ENCODE measurements around the gene LYPD8.

The LYPD8 gene

DNA sequence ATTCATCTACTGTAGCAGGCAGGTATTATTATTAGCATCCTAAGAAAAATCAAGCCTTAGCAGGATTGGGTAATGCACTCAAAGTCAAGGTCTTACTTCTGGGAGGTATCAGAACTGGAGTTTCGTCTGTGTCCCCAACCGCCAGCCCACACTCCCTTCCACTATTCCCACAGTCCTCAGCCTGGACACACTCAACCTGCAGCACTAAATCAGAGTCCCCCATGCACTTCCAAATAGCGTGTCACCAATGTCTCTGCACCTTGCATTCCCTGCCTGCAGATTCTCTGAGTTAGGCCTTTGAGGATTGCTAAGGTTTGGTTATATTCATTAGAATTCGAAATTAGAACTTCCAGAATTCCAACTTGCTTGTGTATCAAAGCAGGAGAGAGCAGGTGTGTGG lies 3.9 kb downstream of the LYPD8 start:
- TF ChIP-seq POLR2A (IDR thresholded peaks at IDR 0.05; ENCODE audit: low read length) (no peak), GATA1 (IDR thresholded peaks at IDR 0.05; ENCODE audit: low read depth, low read length) (no peak)

DNA sequence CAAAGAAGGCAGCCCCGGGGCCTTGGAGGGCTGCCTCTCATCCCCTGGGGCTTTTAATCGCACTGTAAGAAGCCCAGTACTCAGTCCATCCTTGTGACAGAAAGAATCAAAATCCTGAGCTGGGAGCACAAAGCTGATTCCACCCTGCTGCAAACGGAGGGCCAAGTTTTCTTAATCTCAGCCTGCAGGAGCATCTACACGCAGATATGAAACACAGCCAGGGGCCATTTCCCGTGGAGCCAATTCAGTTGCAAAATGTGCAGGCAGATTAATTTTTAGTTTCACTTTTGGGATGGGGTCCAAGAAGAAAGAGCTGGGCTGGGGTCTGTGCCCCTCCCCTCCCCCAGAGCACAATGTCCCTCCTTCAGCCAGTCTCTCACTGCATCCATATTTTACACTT lies 4.4 kb downstream of the LYPD8 start:
- TF ChIP-seq POLR2A (IDR thresholded peaks at IDR 0.05; ENCODE audit: low read length): no peak
- no peak for TF ChIP-seq GATA1 (IDR thresholded peaks at IDR 0.05; ENCODE audit: low read depth, low read length)
- DNase-seq: no peak

More for the DNA sequence above, 3.9 kb downstream of the LYPD8 start:
- no peak for DNase-seq

DNA sequence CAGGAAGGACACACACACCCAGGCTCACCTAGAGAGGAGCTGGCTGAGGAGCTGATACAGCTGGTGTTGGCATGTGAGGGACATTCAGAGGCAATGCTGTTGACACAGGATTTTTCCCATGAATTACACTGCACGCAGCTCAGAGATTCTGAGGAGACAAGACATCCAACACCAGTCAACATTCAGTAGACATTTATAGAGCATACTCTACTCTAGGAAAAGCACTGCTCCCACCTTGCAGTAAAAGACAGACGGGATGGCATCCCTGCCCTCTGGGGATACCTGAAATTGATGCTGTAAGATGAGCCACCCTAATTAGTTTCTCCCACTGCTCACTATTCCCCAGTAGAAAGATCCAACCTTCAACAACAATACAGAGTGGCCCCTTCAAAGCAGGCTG lies 5.1 kb downstream of the LYPD8 start:
- no peak for DNase-seq
- TF ChIP-seq POLR2A (IDR thresholded peaks at IDR 0.05; ENCODE audit: low read length): no peak
- no peak for TF ChIP-seq GATA1 (IDR thresholded peaks at IDR 0.05; ENCODE audit: low read depth, low read length)

DNA sequence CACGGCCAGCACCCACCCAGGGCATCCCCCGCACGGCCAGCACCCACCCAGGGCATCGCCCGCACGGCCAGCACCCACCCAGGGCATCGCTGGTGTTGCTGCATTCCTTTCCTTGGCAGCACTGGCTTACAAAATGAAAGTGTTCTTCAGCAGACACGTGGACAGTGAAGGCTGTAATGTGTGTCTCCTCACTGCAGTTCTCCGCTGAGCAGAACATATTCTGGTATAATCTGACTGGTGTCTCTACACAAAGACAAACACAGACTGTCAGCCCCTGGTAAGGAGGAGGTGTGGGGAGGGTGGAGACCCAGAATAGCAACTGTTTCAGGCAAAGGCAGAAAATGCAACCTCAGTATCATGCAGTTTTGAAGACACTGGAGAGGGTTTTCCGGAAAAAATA lies 7.3 kb downstream of the LYPD8 start:
- no peak for TF ChIP-seq POLR2A (IDR thresholded peaks at IDR 0.05; ENCODE audit: low read length)
- TF ChIP-seq GATA1 (IDR thresholded peaks at IDR 0.05; ENCODE audit: low read depth, low read length): no peak
- DNase-seq: no peak

DNA sequence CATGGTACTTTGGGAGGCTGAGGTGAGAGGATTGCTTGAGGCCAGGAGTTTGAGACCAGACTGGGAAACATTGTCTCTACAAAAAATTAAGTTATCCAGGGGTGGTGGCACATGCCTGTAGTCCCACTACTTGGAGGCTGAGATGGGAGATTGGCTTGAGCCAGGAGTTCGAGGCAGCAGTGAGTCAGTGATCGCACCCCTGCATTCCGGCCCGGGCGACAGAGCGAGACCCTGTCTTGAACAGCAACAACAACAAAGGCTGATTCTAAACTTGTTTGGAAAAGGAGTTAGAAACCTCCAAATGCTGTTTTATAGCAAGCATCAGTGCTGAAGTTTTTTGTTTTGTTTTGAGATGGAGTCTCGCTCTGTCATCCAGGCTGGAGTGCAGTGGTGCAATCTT lies 14.7 kb downstream of the LYPD8 start:
- TF ChIP-seq POLR2A (IDR thresholded peaks at IDR 0.05; ENCODE audit: low read length) (no peak), GATA1 (IDR thresholded peaks at IDR 0.05; ENCODE audit: low read depth, low read length) (no peak)
- DNase-seq: no peak

DNA sequence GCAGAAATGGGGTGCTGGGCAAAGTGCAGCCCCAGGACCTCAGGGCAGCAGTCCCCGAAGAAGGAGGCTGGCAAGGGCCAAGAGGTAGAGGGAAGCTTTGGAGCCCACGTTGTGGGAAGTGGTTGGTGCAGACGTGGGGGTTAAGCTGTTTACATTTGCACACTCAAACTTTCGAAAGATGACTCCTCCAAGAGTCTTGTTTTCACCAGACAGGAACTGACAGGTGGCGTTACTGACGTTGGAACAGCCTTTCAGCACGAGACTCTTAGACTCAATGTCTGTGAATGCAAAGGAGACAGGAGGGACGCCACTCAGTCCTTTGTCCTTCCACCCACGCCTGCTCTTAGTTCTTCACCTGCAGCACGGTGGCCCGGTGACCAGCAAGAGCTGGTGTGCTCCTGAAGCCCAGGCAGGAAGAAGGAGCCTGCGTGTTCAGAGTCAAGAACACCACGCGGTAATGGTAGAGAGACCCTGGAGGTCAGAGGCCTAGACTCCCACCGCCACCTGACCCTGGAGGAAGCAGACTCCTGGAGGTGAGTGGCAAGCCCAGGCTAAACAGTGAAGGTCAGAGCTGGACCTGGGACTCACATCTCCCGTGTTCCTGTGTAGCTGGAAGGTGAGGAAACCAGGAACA lies 15.9 kb downstream of the LYPD8 start:
- no peak for DNase-seq
- no peak for TF ChIP-seq GATA1 (IDR thresholded peaks at IDR 0.05; ENCODE audit: low read depth, low read length)
- no peak for TF ChIP-seq POLR2A (IDR thresholded peaks at IDR 0.05; ENCODE audit: low read length)

DNA sequence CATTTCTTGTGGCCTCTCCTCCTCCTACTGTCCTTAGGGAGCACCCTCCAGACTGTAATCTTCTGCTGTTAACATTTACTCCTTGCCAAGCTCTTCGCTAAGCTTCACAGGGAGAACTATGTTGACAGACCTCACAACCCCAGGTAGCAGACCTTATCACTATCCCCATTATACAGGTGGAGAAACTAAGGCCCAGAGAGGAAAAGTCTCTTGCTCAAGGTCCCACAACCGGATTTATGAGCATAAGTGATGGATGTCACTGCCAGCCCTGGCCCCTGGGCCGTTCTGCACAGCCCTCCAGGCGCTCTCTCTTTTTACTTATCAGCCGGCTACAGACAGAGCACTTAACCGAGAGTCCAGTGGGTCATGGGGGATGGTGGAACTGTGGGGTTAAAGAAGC lies 18.1 kb downstream of the LYPD8 start:
- no peak for DNase-seq
- TF ChIP-seq POLR2A (IDR thresholded peaks at IDR 0.05; ENCODE audit: low read length) (no peak), GATA1 (IDR thresholded peaks at IDR 0.05; ENCODE audit: low read depth, low read length) (no peak)

DNA sequence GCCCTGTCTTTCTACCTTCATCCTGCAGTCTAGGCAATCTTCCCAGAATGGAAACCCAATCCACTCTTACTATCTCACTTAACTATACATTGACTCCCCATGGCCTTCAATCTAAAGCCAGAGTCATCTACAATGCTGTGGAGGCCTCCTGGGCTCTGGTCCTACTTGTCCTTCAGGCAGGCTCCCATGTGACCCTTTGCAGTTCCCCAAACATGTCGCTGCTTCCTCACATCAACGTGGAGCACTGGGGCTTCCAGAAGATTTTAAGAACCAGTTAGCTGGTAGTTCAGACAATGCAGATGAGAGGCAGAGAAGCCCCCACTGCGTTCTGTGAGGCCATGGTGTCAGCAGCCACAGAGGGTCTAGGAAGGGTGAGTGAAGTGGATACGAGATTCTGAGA lies 18.6 kb downstream of the LYPD8 start:
- TF ChIP-seq GATA1 (IDR thresholded peaks at IDR 0.05; ENCODE audit: low read depth, low read length): no peak
- DNase-seq: no peak

DNA sequence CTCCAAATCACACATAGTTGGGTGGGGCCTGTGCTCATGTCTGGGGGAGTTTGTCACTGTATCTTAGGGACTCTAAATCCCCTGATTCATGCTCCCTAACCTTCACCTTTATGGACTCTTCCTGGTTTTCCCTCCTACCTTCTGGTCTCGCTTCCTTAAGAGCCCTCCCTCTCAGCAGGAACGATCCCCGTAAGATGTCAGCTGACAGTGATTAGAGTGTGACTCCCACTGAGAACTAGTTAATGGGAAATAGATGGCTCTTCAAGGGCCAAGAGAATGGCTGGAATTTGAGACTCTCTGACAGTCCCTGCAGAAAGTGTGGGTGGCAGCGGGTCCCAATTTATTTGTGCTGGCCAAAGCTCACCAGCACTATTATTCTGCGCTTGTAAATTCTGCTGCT lies 22.0 kb downstream of the LYPD8 start:
- no peak for TF ChIP-seq POLR2A (IDR thresholded peaks at IDR 0.05; ENCODE audit: low read length)
- no peak for DNase-seq

DNA sequence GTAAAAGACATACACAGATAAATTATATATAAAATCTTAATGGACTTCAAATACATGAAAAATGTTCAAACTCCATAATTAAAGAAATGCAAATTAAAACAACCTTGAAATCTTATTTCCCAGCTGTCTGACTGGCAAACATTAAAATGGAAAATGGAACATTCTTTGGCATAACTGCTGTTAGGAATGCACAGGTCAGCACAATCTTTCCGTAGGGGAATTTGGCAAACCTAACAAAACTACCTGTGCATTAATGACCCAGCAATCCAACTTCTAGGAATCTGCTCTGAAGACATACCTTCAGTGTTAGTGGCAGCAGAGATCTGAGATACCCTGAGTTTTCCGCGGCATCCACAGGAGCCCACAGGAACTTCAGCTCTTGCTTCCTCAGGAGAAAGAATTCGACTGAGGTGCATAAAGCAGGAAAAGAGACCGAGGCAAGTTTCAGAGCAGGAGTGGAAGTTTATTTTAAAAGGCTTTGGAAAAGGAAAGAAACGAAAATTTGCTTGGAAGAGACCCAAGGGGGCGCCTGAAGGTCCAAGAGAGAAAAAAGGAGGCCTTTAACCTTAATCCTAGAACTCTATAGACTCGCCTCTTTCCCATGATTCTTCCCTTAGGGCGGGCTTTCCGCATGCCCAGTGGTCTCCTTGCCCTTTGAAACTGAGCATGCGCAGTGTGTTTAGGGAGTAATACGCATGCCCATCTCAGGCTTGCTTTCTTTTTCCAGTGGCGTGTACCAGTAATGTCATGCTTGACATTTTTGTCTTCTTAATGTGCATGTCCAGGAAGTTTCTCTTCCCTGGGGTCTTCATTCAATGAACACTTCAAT lies 24.8 kb downstream of the LYPD8 start:
- no peak for DNase-seq
- TF ChIP-seq POLR2A (IDR thresholded peaks at IDR 0.05; ENCODE audit: low read length) (no peak), GATA1 (IDR thresholded peaks at IDR 0.05; ENCODE audit: low read depth, low read length) (no peak)

DNA sequence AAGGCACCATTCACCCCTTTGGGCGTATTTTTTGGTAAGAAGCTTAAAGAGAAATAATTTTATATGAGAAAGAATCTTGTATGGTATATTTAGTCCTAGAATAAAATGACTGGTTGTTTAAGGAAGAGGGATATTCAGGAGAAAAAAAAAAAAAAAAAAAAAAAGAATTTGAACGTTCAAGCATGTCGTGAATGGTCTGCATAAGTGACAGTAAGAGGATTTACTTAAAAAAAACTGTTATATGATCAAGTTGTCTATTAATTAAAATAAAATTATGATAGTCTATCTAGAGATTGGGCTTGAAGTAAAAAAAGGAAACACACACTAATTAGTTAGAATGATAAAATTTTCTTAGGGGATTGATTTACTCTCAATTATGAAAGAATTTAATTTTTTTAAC lies 41.3 kb downstream of the LYPD8 start:
- DNase-seq: no peak
- TF ChIP-seq GATA1 (IDR thresholded peaks at IDR 0.05; ENCODE audit: low read depth, low read length) (no peak), POLR2A (IDR thresholded peaks at IDR 0.05; ENCODE audit: low read length) (no peak)

DNA sequence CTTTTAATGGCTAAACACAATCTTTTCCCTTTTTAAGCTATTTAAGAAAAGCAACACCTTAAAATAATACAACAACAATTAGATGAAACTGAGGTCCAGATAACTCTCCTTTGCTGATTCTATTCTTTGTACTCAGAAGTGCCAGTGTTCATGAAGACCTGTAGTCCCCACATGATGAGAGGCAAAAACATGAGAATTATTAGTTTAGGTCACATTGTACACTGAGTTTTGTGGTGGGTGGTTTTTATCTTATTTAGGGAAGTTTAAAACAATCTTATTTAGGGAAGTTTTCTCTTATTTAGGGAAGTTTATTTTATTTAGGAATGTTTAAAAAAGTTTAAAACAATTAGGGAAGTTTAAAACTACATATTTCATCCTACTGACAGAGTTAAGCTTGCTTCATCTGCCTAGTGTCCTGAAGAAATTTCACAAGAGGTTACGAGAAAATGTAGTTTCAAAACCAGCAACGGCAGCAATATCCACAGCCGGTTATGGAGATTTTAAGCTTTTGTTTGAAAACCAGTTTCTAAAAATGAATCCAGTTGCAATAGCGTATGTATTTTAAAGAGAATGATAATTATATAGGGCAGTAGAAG lies 45.2 kb downstream of the LYPD8 start:
- TF ChIP-seq GATA1 (IDR thresholded peaks at IDR 0.05; ENCODE audit: low read depth, low read length) (no peak), POLR2A (IDR thresholded peaks at IDR 0.05; ENCODE audit: low read length) (no peak)
- no peak for DNase-seq

DNA sequence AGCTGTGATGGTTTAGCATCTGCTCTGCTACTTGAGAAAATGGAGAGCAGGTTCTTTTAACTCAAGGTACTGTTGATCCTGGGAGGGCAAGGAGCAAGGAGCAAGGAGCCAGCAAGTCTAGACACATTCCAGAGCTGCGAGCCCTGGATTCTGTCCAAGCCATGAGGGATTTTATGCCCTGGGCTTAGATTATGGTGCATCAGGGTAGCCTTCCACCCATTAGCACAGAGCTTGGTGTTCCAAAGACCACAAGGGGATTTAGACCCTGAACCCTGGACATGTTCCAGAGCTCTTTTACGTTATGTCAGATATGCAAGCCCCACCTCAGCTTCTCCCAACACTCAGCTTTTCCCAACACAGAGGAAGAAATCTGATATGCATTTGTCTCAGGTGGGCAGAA lies 51.0 kb downstream of the LYPD8 start:
- DNase-seq: no peak
- no peak for TF ChIP-seq POLR2A (IDR thresholded peaks at IDR 0.05; ENCODE audit: low read length)
- no peak for TF ChIP-seq GATA1 (IDR thresholded peaks at IDR 0.05; ENCODE audit: low read depth, low read length)

DNA sequence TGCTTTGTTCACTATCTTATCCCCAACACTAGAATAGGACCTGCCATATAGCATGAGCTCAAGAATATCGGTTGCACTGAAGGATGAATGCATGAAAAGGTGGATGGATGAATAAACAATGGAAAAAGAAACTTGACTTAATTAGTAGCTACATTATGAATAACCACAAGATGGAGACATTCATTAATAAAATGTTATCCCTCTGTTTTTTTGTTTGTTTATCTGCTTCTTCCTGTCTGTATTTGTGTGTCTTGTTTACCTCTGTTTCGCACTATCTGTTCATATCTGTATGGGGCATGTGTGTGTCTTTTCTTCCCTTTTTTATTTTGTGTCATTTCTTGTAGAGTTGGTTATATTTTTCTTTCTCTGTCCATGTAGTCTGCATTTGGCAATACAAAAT lies 51.9 kb downstream of the LYPD8 start:
- no peak for DNase-seq
- TF ChIP-seq POLR2A (IDR thresholded peaks at IDR 0.05; ENCODE audit: low read length) (no peak), GATA1 (IDR thresholded peaks at IDR 0.05; ENCODE audit: low read depth, low read length) (no peak)

DNA sequence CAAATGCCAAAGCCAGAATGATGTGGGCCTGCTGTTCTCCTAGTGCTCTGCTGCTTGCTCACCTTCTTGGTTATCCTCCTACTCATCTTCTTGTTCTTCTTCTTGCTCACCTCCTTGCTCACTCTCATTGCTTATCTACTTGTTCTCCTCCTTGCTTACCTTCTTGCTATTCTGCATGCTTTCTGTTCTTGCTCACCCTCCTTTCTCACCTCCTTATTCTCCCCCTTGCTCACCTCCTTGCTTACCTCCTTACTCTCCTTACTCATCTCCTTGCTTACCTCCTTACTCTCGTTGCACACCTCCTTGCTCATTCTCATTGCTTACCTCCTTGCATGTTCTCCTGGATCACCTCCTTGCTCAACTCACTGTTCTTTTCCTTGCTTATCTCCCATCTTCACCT lies 52.8 kb downstream of the LYPD8 start, which contains the start of gene OR14I1:
OR14I1 (minus strand) TSS at position 53 of the 400 bp plus-strand sequence.
- no peak for DNase-seq
- no peak for TF ChIP-seq POLR2A (IDR thresholded peaks at IDR 0.05; ENCODE audit: low read length)
- no peak for TF ChIP-seq GATA1 (IDR thresholded peaks at IDR 0.05; ENCODE audit: low read depth, low read length)

Measured in erythroblast (primary cell).